SK-N-SH treated with all-trans-retinoic acid at 6 μM for 48 hours (cell line): ENCODE data around the gene SCNN1B.

Experiments used
- ATAC-seq: fragments of 200-7000 bp; cut with Tn5 transposase; 3 replicates; pipeline ENCODE4 v1.9.1; 2020; ENCODE audit warnings: mild to moderate bottlenecking, moderate library complexity
- ARNTL ChIP-seq: fragments of 450-650 bp; formaldehyde crosslinking; IDR thresholded peaks from 2 replicates; pipeline ENCODE4 v1.5.0; 2020; ENCODE audit warnings: low read depth, mild to moderate bottlenecking, moderate library complexity, borderline replicate concordance
- BACH2 ChIP-seq: fragments of 250-450 bp; sonication (Bioruptor Pico); IDR thresholded peaks from 2 replicates; pipeline ENCODE4 v1.9.0; 2021; ENCODE audit warnings: mild to moderate bottlenecking, borderline replicate concordance
- CREB5 ChIP-seq: fragments of 250-450 bp; sonication (Bioruptor Pico); IDR thresholded peaks from 2 replicates; pipeline ENCODE4 v1.5.1; 2020; ENCODE audit warnings: low read depth, mild to moderate bottlenecking, moderate library complexity
- CSDC2 ChIP-seq: fragments of 250-450 bp; sonication (Bioruptor Pico); IDR thresholded peaks from 2 replicates; pipeline ENCODE4 v1.5.0; 2020; ENCODE audit warnings: mild to moderate bottlenecking, moderate library complexity
- ESRRG ChIP-seq: fragments of 250-450 bp; sonication (Bioruptor Pico); IDR thresholded peaks from 2 replicates; pipeline ENCODE4 v1.6.1; 2021; ENCODE audit warnings: mild to moderate bottlenecking
- GLIS3 ChIP-seq: fragments of 250-450 bp; sonication (Bioruptor Pico); IDR thresholded peaks from 2 replicates; pipeline ENCODE4 v1.5.0; 2020; ENCODE audit warnings: mild to moderate bottlenecking, moderate library complexity
- ISL1 ChIP-seq: fragments of 250-450 bp; sonication (Bioruptor Pico); IDR thresholded peaks from 2 replicates; pipeline ENCODE4 v2.1.2; 2022; ENCODE audit warnings: mild to moderate bottlenecking, moderate library complexity
- RARB ChIP-seq: fragments of 250-450 bp; sonication (Bioruptor Pico); IDR thresholded peaks from 2 replicates; pipeline ENCODE4 v1.8.0; 2021; ENCODE audit warnings: mild to moderate bottlenecking, moderate library complexity
- SNAI2 ChIP-seq: fragments of 250-450 bp; sonication (Bioruptor Pico); IDR thresholded peaks from 2 replicates; pipeline ENCODE4 v1.5.0; 2020; ENCODE audit warnings: mild to moderate bottlenecking, moderate library complexity
- TCF4 ChIP-seq: fragments of 250-450 bp; sonication (Bioruptor Pico); IDR thresholded peaks from 2 replicates; pipeline ENCODE4 v1.8.0; 2021; ENCODE audit warnings: mild to moderate bottlenecking, moderate library complexity, borderline replicate concordance
- TOX ChIP-seq: fragments of 250-450 bp; sonication (Bioruptor Pico); IDR thresholded peaks from 2 replicates; pipeline ENCODE4 v1.8.0; 2021; ENCODE audit warnings: mild to moderate bottlenecking, moderate library complexity, borderline replicate concordance
- ZC3H10 ChIP-seq: fragments of 250-450 bp; sonication (Bioruptor Pico); IDR thresholded peaks from 2 replicates; pipeline ENCODE4 v1.5.1; 2021; ENCODE audit warnings: mild to moderate bottlenecking, moderate library complexity
- ZFP30 ChIP-seq: fragments of 450-650 bp; formaldehyde crosslinking; IDR thresholded peaks from 2 replicates; pipeline ENCODE4 v1.5.0; 2022; ENCODE audit warnings: mild to moderate bottlenecking, moderate library complexity
- ZNF70 ChIP-seq: fragments of 450-650 bp; formaldehyde crosslinking; IDR thresholded peaks from 2 replicates; pipeline ENCODE4 v1.5.0; 2020; ENCODE audit warnings: mild to moderate bottlenecking, moderate library complexity
- ZNF8 ChIP-seq: fragments of 450-650 bp; formaldehyde crosslinking; IDR thresholded peaks from 2 replicates; pipeline ENCODE4 v1.5.0; 2020; ENCODE audit warnings: mild to moderate bottlenecking, moderate library complexity
- TF ChIP-seq, protein P1 (sequence below): fragments of 250-450 bp; sonication (Bioruptor Pico); IDR thresholded peaks from 2 replicates; pipeline ENCODE4 v1.8.0; 2020; ENCODE audit warnings: mild to moderate bottlenecking, moderate library complexity, borderline replicate concordance
- TF ChIP-seq, protein P2 (sequence below): fragments of 250-450 bp; sonication (Bioruptor Pico); IDR thresholded peaks from 2 replicates; pipeline ENCODE4 v1.5.0; 2020; ENCODE audit warnings: mild to moderate bottlenecking, moderate library complexity

Gene SCNN1B

DNA sequence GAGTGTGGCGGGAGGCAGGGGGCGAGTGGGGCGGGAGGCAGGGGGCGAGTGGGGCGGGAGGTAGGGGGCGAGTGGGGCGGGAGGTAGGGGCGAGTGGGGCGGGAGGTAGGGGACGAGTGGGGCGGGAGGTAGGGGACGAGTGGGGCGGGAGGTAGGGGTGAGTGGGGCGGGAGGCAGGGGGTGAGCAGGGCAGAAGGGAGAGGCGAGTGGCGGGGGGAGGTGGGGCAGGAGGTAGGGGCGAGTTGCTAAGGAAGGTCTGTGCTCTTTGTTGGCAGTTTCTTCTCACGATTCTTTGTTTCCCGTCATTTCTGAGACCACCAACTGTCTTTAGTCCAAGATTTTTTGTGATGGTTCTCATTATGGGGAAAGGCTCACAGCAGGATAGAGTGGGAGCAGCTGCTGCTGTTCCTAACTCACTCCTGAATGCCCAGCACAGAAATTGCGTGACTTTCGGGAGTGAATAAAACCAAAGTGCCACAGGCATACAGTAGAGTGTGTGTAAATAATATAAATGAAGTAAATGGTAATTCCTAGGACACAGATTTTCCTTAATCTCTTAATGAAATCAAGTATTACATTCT is 106.2 kb downstream of the SCNN1B start:
- ATAC-seq, result no peak; the same call in 2 of the 3 replicates

DNA sequence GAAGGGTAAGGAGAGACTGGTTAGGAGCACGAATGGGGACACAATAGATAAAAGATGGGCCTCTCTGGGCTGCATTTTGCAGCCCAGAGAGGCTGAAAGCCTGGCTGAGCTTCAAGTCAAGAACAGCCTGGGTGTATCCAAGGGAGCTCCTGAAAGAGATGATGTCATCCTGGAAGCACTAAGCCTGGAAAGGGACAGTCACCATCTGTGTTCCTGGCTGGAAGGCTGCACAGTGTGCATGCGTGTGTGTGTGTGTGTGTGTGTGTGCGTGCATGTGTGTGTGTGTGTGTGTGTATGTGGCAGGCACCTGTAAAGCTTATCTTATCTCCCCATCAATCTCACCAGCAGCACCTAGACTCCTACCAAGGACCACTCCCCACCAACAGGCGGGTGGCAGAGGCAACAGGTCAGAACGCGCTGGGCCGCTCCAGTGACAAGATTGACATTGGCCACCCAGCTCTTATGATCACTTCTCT is 106.8 kb downstream of the SCNN1B start:
- TF ChIP-seq CREB5, result no peak
- no peak for TF ChIP-seq ZC3H10
- TF ChIP-seq TCF4 (CRISPR knock-in tag), result no peak
- no peak for TF ChIP-seq GLIS3 (CRISPR knock-in tag)
- no peak for TF ChIP-seq ESRRG
- TF ChIP-seq ZNF8, result no peak
- TF ChIP-seq BACH2 (CRISPR knock-in tag), result no peak
- TF ChIP-seq, protein P1, sequence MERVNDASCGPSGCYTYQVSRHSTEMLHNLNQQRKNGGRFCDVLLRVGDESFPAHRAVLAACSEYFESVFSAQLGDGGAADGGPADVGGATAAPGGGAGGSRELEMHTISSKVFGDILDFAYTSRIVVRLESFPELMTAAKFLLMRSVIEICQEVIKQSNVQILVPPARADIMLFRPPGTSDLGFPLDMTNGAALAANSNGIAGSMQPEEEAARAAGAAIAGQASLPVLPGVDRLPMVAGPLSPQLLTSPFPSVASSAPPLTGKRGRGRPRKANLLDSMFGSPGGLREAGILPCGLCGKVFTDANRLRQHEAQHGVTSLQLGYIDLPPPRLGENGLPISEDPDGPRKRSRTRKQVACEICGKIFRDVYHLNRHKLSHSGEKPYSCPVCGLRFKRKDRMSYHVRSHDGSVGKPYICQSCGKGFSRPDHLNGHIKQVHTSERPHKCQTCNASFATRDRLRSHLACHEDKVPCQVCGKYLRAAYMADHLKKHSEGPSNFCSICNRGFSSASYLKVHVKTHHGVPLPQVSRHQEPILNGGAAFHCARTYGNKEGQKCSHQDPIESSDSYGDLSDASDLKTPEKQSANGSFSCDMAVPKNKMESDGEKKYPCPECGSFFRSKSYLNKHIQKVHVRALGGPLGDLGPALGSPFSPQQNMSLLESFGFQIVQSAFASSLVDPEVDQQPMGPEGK (CRISPR knock-in tag), result no peak
- TF ChIP-seq CSDC2 (CRISPR knock-in tag), result no peak
- TF ChIP-seq TOX, result no peak

More for the DNA sequence above, 106.2 kb downstream of the SCNN1B start:
- TF ChIP-seq ARNTL, result no peak
- no peak for TF ChIP-seq SNAI2 (CRISPR knock-in tag)
- TF ChIP-seq ISL1, result no peak
- TF ChIP-seq RARB (CRISPR knock-in tag), result no peak
- TF ChIP-seq CREB5, result no peak
- TF ChIP-seq, protein P2, sequence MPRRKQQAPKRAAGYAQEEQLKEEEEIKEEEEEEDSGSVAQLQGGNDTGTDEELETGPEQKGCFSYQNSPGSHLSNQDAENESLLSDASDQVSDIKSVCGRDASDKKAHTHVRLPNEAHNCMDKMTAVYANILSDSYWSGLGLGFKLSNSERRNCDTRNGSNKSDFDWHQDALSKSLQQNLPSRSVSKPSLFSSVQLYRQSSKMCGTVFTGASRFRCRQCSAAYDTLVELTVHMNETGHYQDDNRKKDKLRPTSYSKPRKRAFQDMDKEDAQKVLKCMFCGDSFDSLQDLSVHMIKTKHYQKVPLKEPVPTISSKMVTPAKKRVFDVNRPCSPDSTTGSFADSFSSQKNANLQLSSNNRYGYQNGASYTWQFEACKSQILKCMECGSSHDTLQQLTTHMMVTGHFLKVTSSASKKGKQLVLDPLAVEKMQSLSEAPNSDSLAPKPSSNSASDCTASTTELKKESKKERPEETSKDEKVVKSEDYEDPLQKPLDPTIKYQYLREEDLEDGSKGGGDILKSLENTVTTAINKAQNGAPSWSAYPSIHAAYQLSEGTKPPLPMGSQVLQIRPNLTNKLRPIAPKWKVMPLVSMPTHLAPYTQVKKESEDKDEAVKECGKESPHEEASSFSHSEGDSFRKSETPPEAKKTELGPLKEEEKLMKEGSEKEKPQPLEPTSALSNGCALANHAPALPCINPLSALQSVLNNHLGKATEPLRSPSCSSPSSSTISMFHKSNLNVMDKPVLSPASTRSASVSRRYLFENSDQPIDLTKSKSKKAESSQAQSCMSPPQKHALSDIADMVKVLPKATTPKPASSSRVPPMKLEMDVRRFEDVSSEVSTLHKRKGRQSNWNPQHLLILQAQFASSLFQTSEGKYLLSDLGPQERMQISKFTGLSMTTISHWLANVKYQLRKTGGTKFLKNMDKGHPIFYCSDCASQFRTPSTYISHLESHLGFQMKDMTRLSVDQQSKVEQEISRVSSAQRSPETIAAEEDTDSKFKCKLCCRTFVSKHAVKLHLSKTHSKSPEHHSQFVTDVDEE (CRISPR knock-in tag), result no peak
- TF ChIP-seq ZFP30, result no peak
- TF ChIP-seq, protein P1 (CRISPR knock-in tag), result no peak
- no peak for TF ChIP-seq CSDC2 (CRISPR knock-in tag)
- TF ChIP-seq ZNF70 (CRISPR knock-in tag), result no peak
- TF ChIP-seq GLIS3 (CRISPR knock-in tag), result no peak
- TF ChIP-seq ZNF8, result no peak
- no peak for TF ChIP-seq ESRRG
- no peak for TF ChIP-seq TOX

DNA sequence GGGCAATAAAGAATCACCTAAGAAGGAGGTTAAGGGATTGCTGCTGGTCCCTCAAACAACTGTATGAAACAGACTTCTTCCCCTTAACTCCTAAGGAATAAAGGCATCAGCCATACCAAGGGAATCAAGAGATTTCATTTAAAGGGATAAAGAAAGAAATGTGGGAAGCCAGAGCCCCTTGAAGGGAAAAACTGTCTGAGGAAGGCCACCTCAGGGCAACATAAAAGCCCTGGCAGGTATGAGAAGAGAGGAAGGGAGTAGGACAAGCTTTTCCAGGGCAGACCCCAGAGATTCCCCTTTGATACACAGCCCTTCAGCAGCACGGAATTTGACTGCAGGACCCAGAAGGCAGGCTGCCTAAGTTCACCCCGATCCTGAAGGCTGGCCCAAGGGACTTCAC is 107.4 kb downstream of the SCNN1B start:
- ATAC-seq, result no peak
- TF ChIP-seq, protein P1 (CRISPR knock-in tag), result no peak
- TF ChIP-seq ZNF8, result no peak
- TF ChIP-seq CSDC2 (CRISPR knock-in tag), result no peak

More for the DNA sequence above, 106.8 kb downstream of the SCNN1B start:
- ATAC-seq, result peak; percentile 85
